ENCODE results near the gene PRDM16.

Gene PRDM16

GRCh38 chr1:3432306-3432705 lies 363.3 kb downstream of the PRDM16 start:
- no peak overlapping the region for H3K4me2 ChIP-seq (ENCODE audit: insufficient read depth, low read length)

DNA sequence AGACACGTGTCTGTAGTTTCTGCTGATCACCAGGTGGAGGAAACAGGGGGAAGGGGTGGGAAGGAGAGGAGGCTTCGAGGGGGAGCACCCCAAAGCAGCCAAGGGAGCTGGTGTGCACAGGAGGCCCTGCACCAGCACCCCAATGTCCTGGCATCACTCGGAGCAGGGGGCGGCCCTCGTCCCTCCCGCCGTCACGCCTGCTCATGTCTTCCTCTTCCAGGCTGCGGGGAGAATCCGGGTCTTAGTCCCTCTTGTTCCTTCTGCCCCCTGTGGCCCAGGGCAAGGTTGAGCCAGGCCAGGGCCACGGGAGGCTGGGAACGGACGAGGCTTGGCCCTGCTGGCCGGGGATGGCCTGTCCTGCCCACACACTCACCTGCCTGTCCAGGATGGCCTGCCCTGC lies 364.1 kb downstream of the PRDM16 start:
- no peak overlapping the region for H3K9ac ChIP-seq (ENCODE audit: low read depth, low read length)
- H3K4me1 ChIP-seq (ENCODE audit: insufficient read depth, low read length), result no peaks in the 10 kb centered on the region
- H3K4me2 ChIP-seq (ENCODE audit: insufficient read depth, low read length), result no peak overlapping the region
- H3K9me3 ChIP-seq (ENCODE audit: insufficient read depth, low read length, severe bottlenecking), result no peaks in the 10 kb centered on the region
- TF ChIP-seq, protein P1, sequence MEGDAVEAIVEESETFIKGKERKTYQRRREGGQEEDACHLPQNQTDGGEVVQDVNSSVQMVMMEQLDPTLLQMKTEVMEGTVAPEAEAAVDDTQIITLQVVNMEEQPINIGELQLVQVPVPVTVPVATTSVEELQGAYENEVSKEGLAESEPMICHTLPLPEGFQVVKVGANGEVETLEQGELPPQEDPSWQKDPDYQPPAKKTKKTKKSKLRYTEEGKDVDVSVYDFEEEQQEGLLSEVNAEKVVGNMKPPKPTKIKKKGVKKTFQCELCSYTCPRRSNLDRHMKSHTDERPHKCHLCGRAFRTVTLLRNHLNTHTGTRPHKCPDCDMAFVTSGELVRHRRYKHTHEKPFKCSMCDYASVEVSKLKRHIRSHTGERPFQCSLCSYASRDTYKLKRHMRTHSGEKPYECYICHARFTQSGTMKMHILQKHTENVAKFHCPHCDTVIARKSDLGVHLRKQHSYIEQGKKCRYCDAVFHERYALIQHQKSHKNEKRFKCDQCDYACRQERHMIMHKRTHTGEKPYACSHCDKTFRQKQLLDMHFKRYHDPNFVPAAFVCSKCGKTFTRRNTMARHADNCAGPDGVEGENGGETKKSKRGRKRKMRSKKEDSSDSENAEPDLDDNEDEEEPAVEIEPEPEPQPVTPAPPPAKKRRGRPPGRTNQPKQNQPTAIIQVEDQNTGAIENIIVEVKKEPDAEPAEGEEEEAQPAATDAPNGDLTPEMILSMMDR (IDR thresholded peaks at IDR 0.05; ENCODE audit: borderline replicate concordance, extremely low read depth, low read length, poor library complexity, severe bottlenecking), result no peak
- no peak for TF ChIP-seq EZH2 (IDR thresholded peaks at IDR 0.05; ENCODE audit: borderline replicate concordance, low read depth, low read length, severe bottlenecking)
- H3K4me3 ChIP-seq (ENCODE audit: low read depth in 1 of 2, low read length in 2 of 2), result no peak overlapping the region
- H3K79me2 ChIP-seq (ENCODE audit: insufficient read depth, low read length), result no peaks in the 10 kb centered on the region
- DNase-seq, result no peak
- no peak overlapping the region for H2AFZ ChIP-seq (ENCODE audit: low read depth, low read length)
- no peaks in the 10 kb centered on the region for H3K27me3 ChIP-seq (ENCODE audit: insufficient read depth, low read length, poor library complexity)
- H3K36me3 ChIP-seq (ENCODE audit: insufficient read depth, low read length), result no peaks in the 10 kb centered on the region
- ATAC-seq (ENCODE audit: insufficient read depth, low read depth), result no peak
- no peaks in the 10 kb centered on the region for H4K20me1 ChIP-seq (ENCODE audit: insufficient read depth, low read length)
- H3K27ac ChIP-seq (ENCODE audit: low read length), result no peak overlapping the region

More at GRCh38 chr1:3432306-3432705, 363.3 kb downstream of the PRDM16 start:
- H3K36me3 ChIP-seq (ENCODE audit: insufficient read depth, low read length), result no peaks in the 10 kb centered on the region
- H3K27ac ChIP-seq (ENCODE audit: low read length), result no peak overlapping the region
- H2AFZ ChIP-seq (ENCODE audit: low read depth, low read length), result no peak overlapping the region
- H3K9me3 ChIP-seq (ENCODE audit: insufficient read depth, low read length, severe bottlenecking), result no peaks in the 10 kb centered on the region
- H3K4me3 ChIP-seq (ENCODE audit: low read depth in 1 of 2, low read length in 2 of 2), result no peak overlapping the region
- no peak for ATAC-seq (ENCODE audit: insufficient read depth, low read depth)
- no peaks in the 10 kb centered on the region for H3K4me1 ChIP-seq (ENCODE audit: insufficient read depth, low read length)
- H4K20me1 ChIP-seq (ENCODE audit: insufficient read depth, low read length), result no peaks in the 10 kb centered on the region
- H3K79me2 ChIP-seq (ENCODE audit: insufficient read depth, low read length), result no peaks in the 10 kb centered on the region
- no peaks in the 10 kb centered on the region for H3K27me3 ChIP-seq (ENCODE audit: insufficient read depth, low read length, poor library complexity)
- DNase-seq, result no peak
- H3K9ac ChIP-seq (ENCODE audit: low read depth, low read length), result no peak overlapping the region
- no peak for TF ChIP-seq EZH2 (IDR thresholded peaks at IDR 0.05; ENCODE audit: borderline replicate concordance, low read depth, low read length, severe bottlenecking)
- TF ChIP-seq, protein P1 (IDR thresholded peaks at IDR 0.05; ENCODE audit: borderline replicate concordance, extremely low read depth, low read length, poor library complexity, severe bottlenecking), result no peak

DNA sequence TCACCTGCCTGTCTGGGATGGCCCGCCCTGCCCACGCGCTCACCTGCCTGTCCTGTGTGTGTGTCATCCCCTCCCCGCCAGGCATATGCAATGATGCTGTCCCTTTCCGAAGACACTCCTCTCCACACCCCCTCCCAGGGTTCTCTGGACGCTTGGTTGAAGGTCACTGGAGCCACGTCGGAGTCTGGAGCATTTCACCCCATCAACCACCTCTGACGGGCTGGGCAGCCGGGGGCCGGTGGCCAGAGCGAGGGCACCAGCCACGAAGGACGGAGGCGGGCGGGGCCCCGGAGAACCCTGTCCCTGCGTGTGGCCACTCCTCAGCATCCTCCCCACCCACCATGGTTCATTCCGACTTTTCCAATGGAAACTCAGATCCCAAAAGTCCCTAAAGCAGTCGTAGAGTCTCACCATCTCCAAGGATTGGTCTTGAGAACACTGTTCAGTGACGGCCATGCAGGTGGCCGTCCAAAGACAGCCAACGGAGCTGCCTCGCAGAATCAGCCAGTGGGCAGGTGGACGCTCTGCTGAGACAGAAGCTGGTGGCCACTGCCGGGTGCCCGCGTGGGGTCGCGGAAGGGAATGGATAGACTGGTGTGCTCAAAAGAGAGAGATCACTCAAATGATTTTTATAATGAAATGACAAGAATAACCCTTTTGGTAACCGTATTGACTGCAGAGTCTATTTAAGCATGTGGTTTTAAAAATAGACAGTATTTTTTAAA lies 364.8 kb downstream of the PRDM16 start:
- Histone ChIP-seq H3K79me2 (ENCODE audit: insufficient read depth, low read length) (no peaks in the 10 kb centered on the region), H2AFZ (ENCODE audit: low read depth, low read length) (no peak overlapping the region), H3K27ac (ENCODE audit: low read length) (no peak overlapping the region), H3K4me2 (ENCODE audit: insufficient read depth, low read length) (no peak overlapping the region), H3K4me3 (ENCODE audit: low read depth in 1 of 2, low read length in 2 of 2) (no peak overlapping the region), H3K27me3 (ENCODE audit: insufficient read depth, low read length, poor library complexity) (no peaks in the 10 kb centered on the region), H3K9me3 (ENCODE audit: insufficient read depth, low read length, severe bottlenecking) (no peaks in the 10 kb centered on the region), H3K9ac (ENCODE audit: low read depth, low read length) (no peak overlapping the region), H4K20me1 (ENCODE audit: insufficient read depth, low read length) (no peaks in the 10 kb centered on the region), H3K4me1 (ENCODE audit: insufficient read depth, low read length) (no peaks in the 10 kb centered on the region), H3K36me3 (ENCODE audit: insufficient read depth, low read length) (no peaks in the 10 kb centered on the region)
- ATAC-seq (ENCODE audit: insufficient read depth, low read depth) (no peak), DNase-seq (no peak)
- no peak for TF ChIP-seq EZH2 (IDR thresholded peaks at IDR 0.05; ENCODE audit: borderline replicate concordance, low read depth, low read length, severe bottlenecking)
- TF ChIP-seq, protein P1 (IDR thresholded peaks at IDR 0.05; ENCODE audit: borderline replicate concordance, extremely low read depth, low read length, poor library complexity, severe bottlenecking), result no peak
